ENCODE measurements around the gene ALAD.

DNA sequence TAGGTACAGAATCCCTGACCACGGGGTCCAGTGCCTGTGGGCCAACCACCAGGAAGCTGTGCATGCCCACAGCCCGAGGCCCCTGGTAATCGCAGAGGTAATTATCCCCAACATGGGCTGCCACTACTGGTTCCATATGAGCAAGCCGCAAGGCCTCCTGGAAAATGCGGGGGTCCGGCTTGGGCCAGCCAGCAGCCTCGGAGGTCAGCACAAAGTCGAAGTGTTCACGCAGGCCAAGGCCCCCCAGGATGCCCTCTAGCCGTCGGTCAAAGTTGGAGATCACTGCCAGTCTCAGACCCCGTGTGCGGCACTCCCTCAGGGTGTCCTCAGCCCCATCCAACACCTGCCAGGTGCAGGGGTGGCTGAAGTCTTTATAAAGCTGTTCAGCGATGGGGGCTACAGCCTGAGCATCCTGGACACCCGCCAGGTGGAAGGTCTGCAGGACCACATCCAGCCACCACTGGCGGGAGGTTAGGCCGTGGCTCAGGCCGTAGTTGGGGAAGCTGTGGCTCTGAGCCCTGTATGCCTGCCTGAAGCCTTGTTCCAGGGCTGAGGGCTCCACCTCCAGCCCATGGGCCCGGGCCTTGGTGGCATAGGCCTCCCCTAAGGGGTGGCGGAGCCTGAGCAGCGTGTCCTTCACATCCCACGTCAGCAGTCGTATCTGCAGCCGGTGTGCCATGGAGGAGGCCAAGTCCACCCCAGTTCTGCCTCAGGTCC is 27.2 kb downstream of the ALAD start:
- TF ChIP-seq SIRT6 (IDR thresholded peaks at IDR 0.05; ENCODE audit: low read length), result no peak
- no peak for TF ChIP-seq TEAD4 (IDR thresholded peaks at IDR 0.05; ENCODE audit: low read depth, low read length)
- TF ChIP-seq FOSL1 (IDR thresholded peaks at IDR 0.05; ENCODE audit: insufficient read depth, low read depth, low read length), result no peak
- TF ChIP-seq, protein P1, sequence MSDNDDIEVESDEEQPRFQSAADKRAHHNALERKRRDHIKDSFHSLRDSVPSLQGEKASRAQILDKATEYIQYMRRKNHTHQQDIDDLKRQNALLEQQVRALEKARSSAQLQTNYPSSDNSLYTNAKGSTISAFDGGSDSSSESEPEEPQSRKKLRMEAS (IDR thresholded peaks at IDR 0.05), result no peak
- TF ChIP-seq CTCF (IDR thresholded peaks at IDR 0.05; ENCODE audit: control extremely low read depth in 1 of 3, insufficient read depth in 1 of 3, low read depth in 1 of 3, low read length in 3 of 3), result no peak
- TF ChIP-seq POLR2AphosphoS5 (IDR thresholded peaks at IDR 0.05; ENCODE audit: low read depth, low read length), result no peak
- no peak for TF ChIP-seq KDM1A (IDR thresholded peaks at IDR 0.05; ENCODE audit: borderline replicate concordance, low read length)
- TF ChIP-seq ASH2L (IDR thresholded peaks at IDR 0.05; ENCODE audit: low read length), result no peak
- no peak for TF ChIP-seq SIX5 (IDR thresholded peaks at IDR 0.05; ENCODE audit: low read depth, low read length)
- no peak for TF ChIP-seq TAF1 (IDR thresholded peaks at IDR 0.05; ENCODE audit: low read depth, low read length)
- TF ChIP-seq MAFK (IDR thresholded peaks at IDR 0.05; ENCODE audit: low read depth, low read length), result no peak

Measured in H1 (cell line).